GM06990 (cell line): Measurements from ENCODE around the gene SKA3.

Experiments
- DNase-seq: peaks from one replicate; pipeline ENCODE4 v3.0.0-alpha.2; 2011; ENCODE audit not compliant: insufficient read length; ENCODE audit errors: extremely low read depth
- H3K27me3 ChIP-seq: replicated peaks from 2 replicates; pipeline ENCODE4 v1.6.0; 2011; ENCODE audit warnings: low read length; ENCODE audit not compliant: control insufficient read depth, insufficient read depth
- H3K36me3 ChIP-seq: 2 replicates; pipeline ENCODE4 v1.5.1; 2011; ENCODE audit warnings: low read length; ENCODE audit not compliant: control insufficient read depth, insufficient read depth
- H3K4me3 ChIP-seq: replicated peaks from 2 replicates; pipeline ENCODE4 v1.5.1; 2011; ENCODE audit warnings: low read depth, mild to moderate bottlenecking, control low read depth, low read length
- TF ChIP-seq, protein P1 (sequence below): IDR thresholded peaks from 2 replicates; pipeline ENCODE4 v1.5.1; 2011; ENCODE audit warnings: low read length, control low read depth, mild to moderate bottlenecking, inconsistent platforms; ENCODE audit not compliant: insufficient read depth, poor library complexity, severe bottlenecking

The SKA3 gene

DNA sequence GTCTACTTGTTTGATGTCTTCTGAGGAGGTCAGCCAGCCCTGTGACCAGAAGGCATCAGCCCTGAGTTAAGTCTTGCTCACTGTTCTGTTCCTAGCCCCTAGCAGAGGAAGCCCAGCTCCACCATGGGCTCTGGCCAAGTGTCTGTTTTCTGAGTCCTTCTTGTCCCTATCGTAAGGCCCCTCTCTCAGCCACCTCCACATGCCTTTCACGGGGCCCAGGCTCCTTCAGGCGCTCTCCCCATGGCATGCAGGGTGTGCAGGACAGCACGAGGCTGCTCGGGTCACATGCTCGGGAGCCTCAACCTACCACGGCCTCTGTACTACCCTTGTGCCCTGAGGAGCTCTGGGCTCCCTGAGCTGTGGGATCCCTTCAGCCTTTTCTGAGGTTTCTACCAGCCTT, 67.2 kb downstream of the SKA3 start:
- no peak overlapping the region for H3K4me3 ChIP-seq
- no peak for DNase-seq
- no peaks in the 10 kb centered on the region for H3K27me3 ChIP-seq
- TF ChIP-seq, protein P1, sequence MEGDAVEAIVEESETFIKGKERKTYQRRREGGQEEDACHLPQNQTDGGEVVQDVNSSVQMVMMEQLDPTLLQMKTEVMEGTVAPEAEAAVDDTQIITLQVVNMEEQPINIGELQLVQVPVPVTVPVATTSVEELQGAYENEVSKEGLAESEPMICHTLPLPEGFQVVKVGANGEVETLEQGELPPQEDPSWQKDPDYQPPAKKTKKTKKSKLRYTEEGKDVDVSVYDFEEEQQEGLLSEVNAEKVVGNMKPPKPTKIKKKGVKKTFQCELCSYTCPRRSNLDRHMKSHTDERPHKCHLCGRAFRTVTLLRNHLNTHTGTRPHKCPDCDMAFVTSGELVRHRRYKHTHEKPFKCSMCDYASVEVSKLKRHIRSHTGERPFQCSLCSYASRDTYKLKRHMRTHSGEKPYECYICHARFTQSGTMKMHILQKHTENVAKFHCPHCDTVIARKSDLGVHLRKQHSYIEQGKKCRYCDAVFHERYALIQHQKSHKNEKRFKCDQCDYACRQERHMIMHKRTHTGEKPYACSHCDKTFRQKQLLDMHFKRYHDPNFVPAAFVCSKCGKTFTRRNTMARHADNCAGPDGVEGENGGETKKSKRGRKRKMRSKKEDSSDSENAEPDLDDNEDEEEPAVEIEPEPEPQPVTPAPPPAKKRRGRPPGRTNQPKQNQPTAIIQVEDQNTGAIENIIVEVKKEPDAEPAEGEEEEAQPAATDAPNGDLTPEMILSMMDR: no peak
- no peaks in the 10 kb centered on the region for H3K36me3 ChIP-seq

DNA sequence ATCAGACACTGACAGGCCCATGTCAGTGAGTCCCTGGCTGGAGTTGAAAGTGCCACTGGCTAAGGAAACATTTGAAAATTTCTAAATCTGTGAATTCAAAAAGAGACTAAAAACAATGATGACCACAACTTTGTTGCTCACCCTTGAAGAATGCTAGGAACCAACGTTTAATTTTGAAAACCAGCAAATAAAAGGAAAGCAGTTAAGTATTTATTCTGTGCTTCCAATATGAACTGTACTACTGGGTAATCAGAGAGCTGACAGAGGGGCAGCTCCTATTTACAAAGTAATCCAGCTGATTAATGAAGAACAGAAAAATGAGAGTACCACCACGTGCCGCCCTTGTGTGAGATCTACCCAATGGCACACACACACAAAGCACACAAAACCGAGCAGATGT, 70.3 kb downstream of the SKA3 start:
- no peaks in the 10 kb centered on the region for H3K36me3 ChIP-seq
- no peaks in the 10 kb centered on the region for H3K27me3 ChIP-seq
- H3K4me3 ChIP-seq: no peak overlapping the region
- TF ChIP-seq, protein P1: no peak
- DNase-seq: no peak

DNA sequence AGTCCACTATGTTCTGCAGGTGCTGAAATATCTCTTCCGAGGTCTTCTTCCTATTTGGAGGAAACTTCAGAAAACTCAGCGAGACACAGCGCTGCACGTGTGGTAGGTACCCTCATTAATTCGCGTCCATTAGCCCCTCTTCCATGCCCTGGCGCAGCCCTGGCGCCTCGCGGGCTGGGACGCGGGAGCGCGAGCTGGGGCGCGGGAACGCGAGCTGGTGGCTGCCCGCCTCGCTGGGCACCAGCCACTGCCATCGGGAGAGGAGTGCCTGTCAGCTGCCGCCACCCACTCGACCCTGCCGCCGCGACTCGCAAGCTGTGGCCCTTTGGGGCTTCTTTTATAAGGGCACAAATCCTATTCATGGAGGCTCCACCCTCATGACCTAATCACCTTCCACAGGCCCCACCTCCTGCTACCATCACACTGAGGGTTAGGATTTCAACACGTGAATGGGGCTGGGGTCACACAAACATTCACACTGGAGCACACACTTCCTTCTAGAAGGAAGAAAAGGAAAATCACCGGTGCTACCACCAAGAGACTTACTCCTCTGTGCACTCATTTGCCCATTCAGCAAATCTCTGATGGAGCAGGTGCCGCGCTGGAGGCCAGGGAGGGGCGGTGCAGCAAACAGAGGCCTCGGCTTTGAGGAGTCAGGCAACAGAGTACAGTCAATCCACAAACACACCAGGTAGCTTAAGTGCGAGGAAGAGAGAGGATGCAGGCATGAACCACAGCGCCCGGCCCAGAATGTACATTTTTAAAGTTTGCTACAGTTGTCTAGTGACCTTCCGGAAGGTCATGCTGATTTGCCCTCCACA, 71.9 kb downstream of the SKA3 start:
- no peak overlapping the region for H3K4me3 ChIP-seq
- TF ChIP-seq, protein P1: no peak
- no peaks in the 10 kb centered on the region for H3K27me3 ChIP-seq
- DNase-seq: no peak
- H3K36me3 ChIP-seq: no peaks in the 10 kb centered on the region
